Calu3 (cell line): ENCODE data around the gene PHF13. TPM values are rescaled to one million over a fixed set of nuclear protein-coding genes. Genes with fewer than 3 reads are reported as not detected.

ENCODE experiments used
- BruUV-seq: library from RNA; stranded (reverse); fragments of 400-500 nt; replicated peaks from 2 replicates; lab custom pipeline; 2021; lab: Mats Ljungman, UMichigan
- CTCF ChIA-PET: fragments of 300-600 bp; sonication (Branson Sonifier 250); formaldehyde crosslinking; loops from one replicate; lab custom pipeline; 2022; ENCODE audit warnings: antibody characterized with exemption; lab: Charles Lee
- DNase-seq: peaks from one replicate; pipeline ENCODE4 v3.0.0; 2022
- H3K27ac Mint-ChIP-seq: one replicate; pipeline ENCODE4 v1.8.0; 2022; ENCODE audit warnings: mixed read lengths; ENCODE audit not compliant: unreplicated experiment
- H3K27me3 Mint-ChIP-seq: one replicate; pipeline ENCODE4 v1.8.0; 2022; ENCODE audit warnings: mixed read lengths; ENCODE audit not compliant: unreplicated experiment
- H3K36me3 Mint-ChIP-seq: one replicate; pipeline ENCODE4 v1.8.0; 2022; ENCODE audit warnings: mild to moderate bottlenecking, moderate library complexity, mixed read lengths; ENCODE audit not compliant: insufficient read depth, unreplicated experiment
- H3K4me1 Mint-ChIP-seq: one replicate; pipeline ENCODE4 v1.8.0; 2022; ENCODE audit warnings: mild to moderate bottlenecking, low read depth, mixed read lengths; ENCODE audit not compliant: unreplicated experiment
- H3K4me3 Mint-ChIP-seq: one replicate; pipeline ENCODE4 v1.8.0; 2022; ENCODE audit warnings: mild to moderate bottlenecking, low read depth, moderate library complexity, mixed read lengths; ENCODE audit not compliant: unreplicated experiment
- H3K9me3 Mint-ChIP-seq: one replicate; pipeline ENCODE4 v1.8.0; 2022; ENCODE audit warnings: low read depth, mixed read lengths; ENCODE audit not compliant: unreplicated experiment
- intact Hi-C: fragments of 100-400 bp; cut with micrococcal nuclease; formaldehyde crosslinking; loops from one replicate; pipeline ENCODE4 v1.10.0; 2022; ENCODE audit not compliant: unreplicated experiment
- total RNA-seq: library from RNA; stranded (reverse); gene quantifications from 2 replicates; pipeline ENCODE4 v1.2.3, GENCODE V29; 2022
- TF ChIP-seq, protein P1 (sequence below): fragments of 200-600 bp; IDR thresholded peaks from one replicate; pipeline ENCODE4 v1.8.0; 2022; ENCODE audit warnings: antibody characterized with exemption; ENCODE audit not compliant: unreplicated experiment

The PHF13 gene
- total RNA-seq, 1 experiment from 2014 or later: 14.5 TPM

DNA sequence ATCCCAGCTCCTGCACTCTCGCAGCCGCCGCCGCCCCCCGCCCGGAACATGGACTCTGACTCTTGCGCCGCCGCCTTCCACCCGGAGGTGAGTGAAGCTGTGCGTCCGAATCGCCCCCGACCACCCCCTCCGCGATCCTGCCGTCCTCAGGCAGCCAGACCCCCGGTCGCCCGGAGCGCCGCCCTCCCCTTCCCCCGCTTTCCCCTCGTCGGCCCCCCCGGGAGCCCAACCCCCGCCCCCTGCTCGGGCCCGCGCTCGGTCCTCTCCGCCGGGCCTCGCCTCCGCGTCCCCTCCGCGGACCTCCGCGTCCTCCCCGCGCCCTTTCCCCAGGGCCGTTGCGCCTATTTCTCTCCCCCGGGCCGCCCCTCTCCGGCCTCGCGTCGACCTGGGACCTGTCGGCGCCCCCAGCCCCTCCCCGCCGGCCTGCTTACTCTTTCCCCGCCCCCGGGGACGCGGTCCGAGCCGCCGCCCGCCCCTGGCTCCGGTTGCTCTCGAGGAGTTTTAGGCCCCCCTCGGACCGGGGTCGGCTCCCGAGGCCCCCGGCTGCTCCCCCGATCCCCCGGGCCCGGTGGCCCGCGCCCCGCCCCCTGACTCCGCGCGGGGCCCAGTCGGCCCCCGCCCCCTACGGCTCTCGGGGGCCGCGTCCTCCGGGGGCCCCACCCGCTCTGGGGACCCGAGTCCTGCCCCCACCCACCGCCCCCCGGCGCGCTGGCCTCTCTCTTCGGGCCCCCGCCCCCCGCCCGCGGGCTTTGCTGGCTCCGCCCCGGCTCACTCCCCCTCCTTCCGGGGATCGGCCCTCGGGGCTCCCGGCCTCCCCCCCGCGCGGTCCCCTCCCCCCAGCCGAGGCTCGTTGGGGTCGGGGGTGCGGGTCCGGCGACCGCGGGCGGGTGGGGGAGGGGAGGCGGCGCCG is 743 bp downstream of the PHF13 start:
- peak; percentile 50 for DNase-seq
- no peak overlapping the region for H3K27ac Mint-ChIP-seq
- BruUV-seq: no TSS peak
- intact Hi-C loops: no loop called here
- TF ChIP-seq, protein P1, sequence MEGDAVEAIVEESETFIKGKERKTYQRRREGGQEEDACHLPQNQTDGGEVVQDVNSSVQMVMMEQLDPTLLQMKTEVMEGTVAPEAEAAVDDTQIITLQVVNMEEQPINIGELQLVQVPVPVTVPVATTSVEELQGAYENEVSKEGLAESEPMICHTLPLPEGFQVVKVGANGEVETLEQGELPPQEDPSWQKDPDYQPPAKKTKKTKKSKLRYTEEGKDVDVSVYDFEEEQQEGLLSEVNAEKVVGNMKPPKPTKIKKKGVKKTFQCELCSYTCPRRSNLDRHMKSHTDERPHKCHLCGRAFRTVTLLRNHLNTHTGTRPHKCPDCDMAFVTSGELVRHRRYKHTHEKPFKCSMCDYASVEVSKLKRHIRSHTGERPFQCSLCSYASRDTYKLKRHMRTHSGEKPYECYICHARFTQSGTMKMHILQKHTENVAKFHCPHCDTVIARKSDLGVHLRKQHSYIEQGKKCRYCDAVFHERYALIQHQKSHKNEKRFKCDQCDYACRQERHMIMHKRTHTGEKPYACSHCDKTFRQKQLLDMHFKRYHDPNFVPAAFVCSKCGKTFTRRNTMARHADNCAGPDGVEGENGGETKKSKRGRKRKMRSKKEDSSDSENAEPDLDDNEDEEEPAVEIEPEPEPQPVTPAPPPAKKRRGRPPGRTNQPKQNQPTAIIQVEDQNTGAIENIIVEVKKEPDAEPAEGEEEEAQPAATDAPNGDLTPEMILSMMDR: no peak
- no peaks in the 10 kb centered on the region for H3K4me1 Mint-ChIP-seq
- CTCF ChIA-PET: interaction anchor here (0.6 kb wide), 1 partner anchor 352 kb away, joined by 3 read pairs; no protein-coding TSS in a partner anchor
- H3K4me3 Mint-ChIP-seq: peak overlapping the region; percentile 93
- no peaks in the 10 kb centered on the region for H3K9me3 Mint-ChIP-seq
- H3K27me3 Mint-ChIP-seq: no peaks in the 10 kb centered on the region
- peaks cover 40% of the 10 kb centered on the region for H3K36me3 Mint-ChIP-seq

DNA sequence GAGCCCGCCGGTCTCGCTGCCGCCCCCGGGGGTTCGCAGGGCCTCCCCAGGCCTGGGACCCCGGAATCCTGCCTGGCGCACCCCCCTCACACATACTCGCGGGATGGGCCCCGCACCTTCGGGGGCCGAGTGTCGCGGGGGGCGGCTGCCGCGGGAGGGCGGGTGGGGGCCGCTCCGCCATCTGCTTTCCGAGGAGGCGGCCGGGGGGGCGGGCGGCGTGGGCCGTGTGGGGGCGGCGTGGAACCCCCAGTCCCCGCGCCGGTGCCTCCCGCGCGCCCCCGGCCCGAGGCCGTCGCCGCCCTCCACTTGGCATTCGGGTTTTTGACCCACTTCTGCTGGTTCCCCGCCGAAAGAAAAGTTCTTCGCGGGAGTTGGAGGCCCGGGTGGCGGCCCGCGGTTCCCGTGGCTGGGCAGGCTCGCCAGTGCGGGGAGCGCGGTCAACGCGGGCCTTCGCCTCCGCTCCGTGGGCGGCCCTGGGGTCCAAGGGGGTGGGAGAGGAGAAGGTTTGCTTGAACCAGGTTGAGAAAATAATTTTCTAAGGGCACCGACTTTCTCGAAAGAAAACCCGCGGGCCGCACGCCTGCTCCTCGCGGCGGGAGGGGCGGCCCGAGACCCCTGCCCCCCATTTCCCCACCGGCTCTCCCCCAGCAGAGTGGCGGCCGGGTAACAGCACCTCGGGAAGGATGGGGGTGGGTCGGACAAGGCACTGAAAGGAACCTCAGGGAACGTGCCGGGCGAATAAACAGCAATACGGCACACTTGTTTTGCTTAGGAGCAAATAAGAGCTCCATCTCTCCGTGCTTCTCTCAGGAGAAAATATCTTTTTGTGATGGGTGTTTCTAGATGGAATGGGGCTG is 1.6 kb downstream of the PHF13 start:
- no TSS peak for BruUV-seq
- no peak for DNase-seq
- intact Hi-C loops: no loop called here
- CTCF ChIA-PET: interaction anchor here (0.6 kb wide), 1 partner anchor 71 kb away, joined by 4 read pairs; no protein-coding TSS in a partner anchor
- H3K4me3 Mint-ChIP-seq: peak overlapping the region; percentile 73
- H3K9me3 Mint-ChIP-seq: no peaks in the 10 kb centered on the region
- no peak overlapping the region for H3K27ac Mint-ChIP-seq
- H3K27me3 Mint-ChIP-seq: no peaks in the 10 kb centered on the region
- H3K4me1 Mint-ChIP-seq: no peaks in the 10 kb centered on the region
- H3K36me3 Mint-ChIP-seq: peaks cover 44% of the 10 kb centered on the region
- TF ChIP-seq, protein P1: no peak

DNA sequence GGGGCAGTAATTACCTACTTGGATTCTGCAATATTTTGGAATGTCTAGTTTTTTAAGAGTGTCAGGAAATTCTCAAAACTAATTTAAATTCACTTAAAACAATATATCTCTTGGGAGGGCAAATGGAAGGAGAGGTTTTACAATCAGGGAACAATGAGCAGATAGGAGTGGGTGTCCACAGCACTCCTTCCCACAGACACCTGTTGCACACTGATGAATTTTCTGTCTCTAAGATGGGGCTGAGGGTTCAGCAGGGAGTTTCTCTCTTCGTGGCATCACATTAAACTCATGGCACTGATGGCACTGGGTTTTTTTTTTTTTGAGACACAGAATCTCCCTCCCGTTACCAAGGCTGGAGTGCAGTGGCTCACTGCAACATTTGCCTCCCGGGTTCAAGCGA is 5.5 kb downstream of the PHF13 start:
- no peak overlapping the region for H3K4me3 Mint-ChIP-seq
- CTCF ChIA-PET: no interaction called here
- no peak for DNase-seq
- no peaks in the 10 kb centered on the region for H3K4me1 Mint-ChIP-seq
- intact Hi-C loops: no loop called here
- H3K27me3 Mint-ChIP-seq: no peaks in the 10 kb centered on the region
- no peak overlapping the region for H3K27ac Mint-ChIP-seq
- peaks cover 37% of the 10 kb centered on the region for H3K36me3 Mint-ChIP-seq
- no peaks in the 10 kb centered on the region for H3K9me3 Mint-ChIP-seq
- TF ChIP-seq, protein P1: no peak
- BruUV-seq: no TSS peak

DNA sequence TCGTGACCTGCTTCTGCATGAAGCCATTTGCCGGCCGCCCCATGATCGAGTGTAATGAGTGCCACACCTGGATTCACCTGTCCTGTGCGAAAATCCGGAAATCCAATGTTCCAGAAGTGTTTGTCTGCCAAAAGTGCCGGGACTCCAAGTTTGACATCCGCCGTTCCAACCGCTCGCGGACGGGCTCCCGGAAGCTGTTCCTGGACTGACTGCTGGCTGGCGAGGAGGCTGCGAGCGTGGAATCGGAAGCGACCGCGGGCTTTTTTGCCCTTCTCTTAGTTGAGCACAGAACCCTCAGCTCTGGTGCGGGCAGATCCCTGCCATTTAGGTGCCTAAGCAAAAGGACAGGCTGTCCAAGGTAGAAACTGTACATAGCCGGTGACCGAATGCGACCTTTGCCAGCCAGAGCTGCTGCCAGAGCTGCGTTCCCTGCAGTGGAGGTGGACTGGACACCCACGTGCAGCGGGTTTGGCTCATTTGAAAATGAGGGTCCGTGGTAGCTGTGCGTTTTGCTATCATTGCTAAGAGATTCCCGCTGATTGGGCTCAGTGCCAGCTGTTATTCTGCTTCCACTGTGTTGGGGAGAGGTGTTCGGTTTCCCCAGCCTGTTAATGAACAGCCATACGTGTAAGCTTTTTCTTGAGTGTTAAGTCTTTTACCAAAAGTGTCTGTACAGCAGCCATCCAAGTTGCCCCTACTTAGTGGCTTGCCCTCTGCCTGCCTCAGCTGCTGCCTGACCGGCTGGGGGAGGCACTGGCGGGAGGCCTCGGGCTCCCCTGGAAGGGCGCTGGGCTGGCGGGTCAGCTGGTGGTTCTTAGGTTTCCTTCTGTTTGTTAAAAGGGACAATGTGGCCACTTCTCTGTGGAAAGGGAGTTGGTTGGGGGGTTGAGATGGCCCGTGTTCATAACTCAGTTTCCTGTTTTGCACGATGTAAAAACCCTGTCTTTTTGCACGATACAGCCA is 8.2 kb downstream of the PHF13 start:
- H3K4me3 Mint-ChIP-seq: no peak overlapping the region
- H3K9me3 Mint-ChIP-seq: no peaks in the 10 kb centered on the region
- intact Hi-C loops: no loop called here
- no peak overlapping the region for H3K27ac Mint-ChIP-seq
- TF ChIP-seq, protein P1: no peak
- no peak for DNase-seq
- no peaks in the 10 kb centered on the region for H3K4me1 Mint-ChIP-seq
- BruUV-seq: no TSS peak
- H3K36me3 Mint-ChIP-seq: peaks cover 48% of the 10 kb centered on the region
- CTCF ChIA-PET: no interaction called here
- H3K27me3 Mint-ChIP-seq: no peaks in the 10 kb centered on the region
